ENCODE results near the gene PTPRD.

Gene PTPRD

GRCh38 chr9:8904771-8905515, 1707.9 kb downstream of the PTPRD start (continued):
- TF ChIP-seq ZNF398 (tag by site-specific recombination; IDR thresholded peaks at IDR 0.05), result no peak
- no peak for TF ChIP-seq BCL11B (tag by site-specific recombination; IDR thresholded peaks at IDR 0.05; ENCODE audit: low read depth)
- no peak for TF ChIP-seq ZNF571 (tag by site-specific recombination; IDR thresholded peaks at IDR 0.05)
- no peak for TF ChIP-seq IKZF3 (tag by site-specific recombination; IDR thresholded peaks at IDR 0.05)
- TF ChIP-seq, protein P1, sequence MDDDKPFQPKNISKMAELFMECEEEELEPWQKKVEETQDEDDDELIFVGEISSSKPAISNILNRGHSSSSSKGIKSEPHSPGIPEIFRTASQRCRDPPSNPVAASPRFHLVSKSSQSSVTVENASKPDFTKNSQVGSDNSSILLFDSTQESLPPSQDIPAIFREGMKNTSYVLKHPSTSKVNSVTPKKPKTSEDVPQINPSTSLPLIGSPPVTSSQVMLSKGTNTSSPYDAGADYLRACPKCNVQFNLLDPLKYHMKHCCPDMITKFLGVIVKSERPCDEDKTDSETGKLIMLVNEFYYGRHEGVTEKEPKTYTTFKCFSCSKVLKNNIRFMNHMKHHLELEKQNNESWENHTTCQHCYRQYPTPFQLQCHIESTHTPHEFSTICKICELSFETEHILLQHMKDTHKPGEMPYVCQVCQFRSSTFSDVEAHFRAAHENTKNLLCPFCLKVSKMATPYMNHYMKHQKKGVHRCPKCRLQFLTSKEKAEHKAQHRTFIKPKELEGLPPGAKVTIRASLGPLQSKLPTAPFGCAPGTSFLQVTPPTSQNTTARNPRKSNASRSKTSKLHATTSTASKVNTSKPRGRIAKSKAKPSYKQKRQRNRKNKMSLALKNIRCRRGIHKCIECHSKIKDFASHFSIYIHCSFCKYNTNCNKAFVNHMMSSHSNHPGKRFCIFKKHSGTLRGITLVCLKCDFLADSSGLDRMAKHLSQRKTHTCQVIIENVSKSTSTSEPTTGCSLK (tag by site-specific recombination; IDR thresholded peaks at IDR 0.05), result no peak
- TF ChIP-seq, protein P2, sequence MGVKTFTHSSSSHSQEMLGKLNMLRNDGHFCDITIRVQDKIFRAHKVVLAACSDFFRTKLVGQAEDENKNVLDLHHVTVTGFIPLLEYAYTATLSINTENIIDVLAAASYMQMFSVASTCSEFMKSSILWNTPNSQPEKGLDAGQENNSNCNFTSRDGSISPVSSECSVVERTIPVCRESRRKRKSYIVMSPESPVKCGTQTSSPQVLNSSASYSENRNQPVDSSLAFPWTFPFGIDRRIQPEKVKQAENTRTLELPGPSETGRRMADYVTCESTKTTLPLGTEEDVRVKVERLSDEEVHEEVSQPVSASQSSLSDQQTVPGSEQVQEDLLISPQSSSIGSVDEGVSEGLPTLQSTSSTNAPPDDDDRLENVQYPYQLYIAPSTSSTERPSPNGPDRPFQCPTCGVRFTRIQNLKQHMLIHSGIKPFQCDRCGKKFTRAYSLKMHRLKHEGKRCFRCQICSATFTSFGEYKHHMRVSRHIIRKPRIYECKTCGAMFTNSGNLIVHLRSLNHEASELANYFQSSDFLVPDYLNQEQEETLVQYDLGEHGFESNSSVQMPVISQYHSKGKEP (tag by site-specific recombination; IDR thresholded peaks at IDR 0.05), result no peak
- TF ChIP-seq HIC1 (tag by site-specific recombination; IDR thresholded peaks at IDR 0.05), result no peak
- no peak for TF ChIP-seq ZNF416 (tag by site-specific recombination; IDR thresholded peaks at IDR 0.05)

DNA sequence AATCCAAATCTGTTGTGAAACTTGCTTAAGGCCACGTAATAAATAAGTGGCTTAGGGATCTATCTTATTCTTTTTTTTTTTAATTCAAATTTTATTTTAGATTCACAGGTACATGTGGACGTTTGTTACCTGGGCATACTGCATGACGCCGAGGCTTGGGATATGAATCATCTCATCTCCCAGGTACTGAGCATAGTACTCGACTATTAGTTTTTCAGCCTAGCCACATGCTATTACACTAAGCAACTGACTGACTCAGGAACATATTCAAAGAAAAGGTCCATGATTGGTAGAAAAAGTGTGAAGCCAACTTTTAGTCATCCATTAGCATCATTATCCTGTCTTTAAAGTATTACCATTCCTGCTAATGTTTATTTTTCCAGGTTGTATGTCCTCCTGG, 1709.7 kb downstream of the PTPRD start:
- Histone ChIP-seq H3K36me3 (ENCODE audit: control insufficient read depth in 2 of 2, insufficient read depth in 1 of 2, low read length in 2 of 2) (no peaks in the 10 kb centered on the region), H3K27ac (ENCODE audit: extremely low read depth, low read depth, low read length) (no peak overlapping the region), H3K9me3 (ENCODE audit: control insufficient read depth, insufficient read depth, low read depth, low read length) (no peaks in the 10 kb centered on the region), H3K4me1 (ENCODE audit: control insufficient read depth, insufficient read depth, low read length) (no peaks in the 10 kb centered on the region), H3K4me3 (ENCODE audit: low read depth, low read length) (no peak overlapping the region)
- POLR2A ChIA-PET, result no interaction called here
- CTCF ChIA-PET, result no interaction called here
- TF ChIP-seq ZNF521 (tag by site-specific recombination; IDR thresholded peaks at IDR 0.05), result no peak
- TF ChIP-seq ZNF785 (tag by site-specific recombination; IDR thresholded peaks at IDR 0.05), result no peak
- TF ChIP-seq ZNF423 (tag by site-specific recombination; IDR thresholded peaks at IDR 0.05), result no peak
- no peak for TF ChIP-seq ZSCAN23 (tag by site-specific recombination; IDR thresholded peaks at IDR 0.05)
- no peak for TF ChIP-seq ZNF416 (tag by site-specific recombination; IDR thresholded peaks at IDR 0.05)
- TF ChIP-seq, protein P3, sequence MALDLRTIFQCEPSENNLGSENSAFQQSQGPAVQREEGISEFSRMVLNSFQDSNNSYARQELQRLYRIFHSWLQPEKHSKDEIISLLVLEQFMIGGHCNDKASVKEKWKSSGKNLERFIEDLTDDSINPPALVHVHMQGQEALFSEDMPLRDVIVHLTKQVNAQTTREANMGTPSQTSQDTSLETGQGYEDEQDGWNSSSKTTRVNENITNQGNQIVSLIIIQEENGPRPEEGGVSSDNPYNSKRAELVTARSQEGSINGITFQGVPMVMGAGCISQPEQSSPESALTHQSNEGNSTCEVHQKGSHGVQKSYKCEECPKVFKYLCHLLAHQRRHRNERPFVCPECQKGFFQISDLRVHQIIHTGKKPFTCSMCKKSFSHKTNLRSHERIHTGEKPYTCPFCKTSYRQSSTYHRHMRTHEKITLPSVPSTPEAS (tag by site-specific recombination; IDR thresholded peaks at IDR 0.05), result no peak
- TF ChIP-seq BCL11A (tag by site-specific recombination; IDR thresholded peaks at IDR 0.05; ENCODE audit: low read depth), result no peak
- TF ChIP-seq ZNF121 (tag by site-specific recombination; IDR thresholded peaks at IDR 0.05), result no peak
- no peak for TF ChIP-seq KLF10 (tag by site-specific recombination; IDR thresholded peaks at IDR 0.05)
- no peak for TF ChIP-seq ZNF529 (tag by site-specific recombination; IDR thresholded peaks at IDR 0.05; ENCODE audit: insufficient replicate concordance)
- TF ChIP-seq KLF7 (tag by site-specific recombination; IDR thresholded peaks at IDR 0.05; ENCODE audit: borderline replicate concordance), result no peak
- TF ChIP-seq ZNF518A (tag by site-specific recombination; conservative IDR thresholded peaks at IDR 0.05; ENCODE audit: low read depth), result no peak
